ENCODE data around the gene SPTBN2. TPM values are rescaled to one million over a fixed set of nuclear protein-coding genes. Genes with fewer than 3 reads are reported as not detected.

SPTBN2 gene
- total RNA-seq, 1 experiment from 2014 or later, result 37.6 TPM

DNA sequence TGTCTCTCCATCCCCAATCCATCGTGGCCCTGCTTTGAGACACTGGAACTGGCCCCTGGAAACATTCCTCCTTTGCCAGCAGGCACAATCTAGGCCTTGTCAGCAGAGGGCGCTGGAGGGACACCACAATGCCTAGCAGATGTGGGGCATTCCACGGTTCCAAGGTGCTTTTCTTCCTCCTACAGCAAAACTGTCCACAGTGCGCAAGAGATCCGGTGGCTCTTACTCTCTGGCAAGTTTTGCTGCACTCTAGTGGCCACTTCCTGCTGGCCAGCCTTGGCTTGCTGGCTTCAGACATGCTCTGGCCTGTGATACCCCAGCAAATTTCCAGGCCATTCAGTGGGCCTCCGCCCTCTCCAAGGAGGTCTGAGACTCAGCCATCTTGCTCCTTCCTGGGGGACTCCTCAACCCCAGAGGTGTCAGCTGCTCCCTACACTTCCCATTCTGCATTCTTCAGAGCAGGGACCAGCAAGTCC is 34.2 kb downstream of the SPTBN2 start:
- H3K4me3 ChIP-seq (ENCODE audit: low read depth, low read length), result no peak overlapping the region
- H3K27ac Mint-ChIP-seq (ENCODE audit: unreplicated experiment), result no peak overlapping the region
- H3K4me3 Mint-ChIP-seq (ENCODE audit: unreplicated experiment), result no peak overlapping the region
- peaks cover 3% of the 10 kb centered on the region; the same call in 1 of the 2 replicates for H3K4me1 ChIP-seq
- H3K36me3 Mint-ChIP-seq (ENCODE audit: insufficient read depth, unreplicated experiment), result peaks cover 36% of the 10 kb centered on the region
- TF ChIP-seq, protein P1, sequence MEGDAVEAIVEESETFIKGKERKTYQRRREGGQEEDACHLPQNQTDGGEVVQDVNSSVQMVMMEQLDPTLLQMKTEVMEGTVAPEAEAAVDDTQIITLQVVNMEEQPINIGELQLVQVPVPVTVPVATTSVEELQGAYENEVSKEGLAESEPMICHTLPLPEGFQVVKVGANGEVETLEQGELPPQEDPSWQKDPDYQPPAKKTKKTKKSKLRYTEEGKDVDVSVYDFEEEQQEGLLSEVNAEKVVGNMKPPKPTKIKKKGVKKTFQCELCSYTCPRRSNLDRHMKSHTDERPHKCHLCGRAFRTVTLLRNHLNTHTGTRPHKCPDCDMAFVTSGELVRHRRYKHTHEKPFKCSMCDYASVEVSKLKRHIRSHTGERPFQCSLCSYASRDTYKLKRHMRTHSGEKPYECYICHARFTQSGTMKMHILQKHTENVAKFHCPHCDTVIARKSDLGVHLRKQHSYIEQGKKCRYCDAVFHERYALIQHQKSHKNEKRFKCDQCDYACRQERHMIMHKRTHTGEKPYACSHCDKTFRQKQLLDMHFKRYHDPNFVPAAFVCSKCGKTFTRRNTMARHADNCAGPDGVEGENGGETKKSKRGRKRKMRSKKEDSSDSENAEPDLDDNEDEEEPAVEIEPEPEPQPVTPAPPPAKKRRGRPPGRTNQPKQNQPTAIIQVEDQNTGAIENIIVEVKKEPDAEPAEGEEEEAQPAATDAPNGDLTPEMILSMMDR (IDR thresholded peaks at IDR 0.05; ENCODE audit: insufficient read depth in 1 of 2, low read depth in 1 of 2, low read length in 1 of 2, severe bottlenecking in 1 of 2, unreplicated experiment in 1 of 2), result peak; percentile 99
- no peaks in the 10 kb centered on the region for H3K9me3 Mint-ChIP-seq (ENCODE audit: unreplicated experiment)
- H3K36me3 ChIP-seq (ENCODE audit: control insufficient read depth, insufficient read depth, low read length), result peaks cover 5% of the 10 kb centered on the region; the same call in 1 of the 2 replicates
- H3K9me3 ChIP-seq, result no peaks in the 10 kb centered on the region
- no peaks in the 10 kb centered on the region for H3K4me1 Mint-ChIP-seq (ENCODE audit: low read depth, unreplicated experiment)
- H3K27me3 ChIP-seq (replicated peaks; ENCODE audit: control insufficient read depth, insufficient read depth, low read length), result no peaks in the 10 kb centered on the region
- peak; percentile 98 to 99 for DNase-seq
- ChIA-PET POLR2A (no interaction called here), CTCF (interaction anchor here (0.9 to 1.0 kb wide), 3 partner anchors 16 to 139 kb away, joined by 4 to 11 read pairs (median 4); no protein-coding TSS in a partner anchor)
- H3K27me3 Mint-ChIP-seq (ENCODE audit: insufficient read depth, unreplicated experiment), result no peaks in the 10 kb centered on the region
- intact Hi-C loops (cut with micrococcal nuclease; ENCODE audit: unreplicated experiment), result loop anchor here (1.0 to 2.0 kb wide), 6 partner anchors 16 to 282 kb away; partner anchors contain the start of gene SPTBN2
- BruUV-seq (replicated peaks), result no TSS peak

DNA sequence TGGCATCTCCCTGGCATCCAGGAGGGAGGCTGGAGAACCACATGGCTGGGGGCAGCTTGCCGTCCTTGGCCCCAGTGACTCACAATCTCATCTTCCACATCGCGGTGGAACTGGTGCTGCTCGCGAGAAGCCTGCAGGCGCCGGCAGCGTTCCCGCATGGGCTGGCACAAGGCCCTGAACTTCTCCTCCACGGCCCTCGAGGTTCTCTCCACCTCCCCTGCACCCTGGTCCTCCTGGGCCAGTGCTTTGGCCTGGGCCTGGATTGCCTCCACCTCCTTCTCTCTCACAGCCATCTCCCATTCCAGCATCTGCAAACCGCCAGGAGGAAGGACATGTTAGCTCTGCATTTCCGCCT is 35.0 kb downstream of the SPTBN2 start:
- DNase-seq, result no peak
- Histone ChIP-seq H3K9me3 (no peaks in the 10 kb centered on the region), H3K27me3 (replicated peaks; ENCODE audit: control insufficient read depth, insufficient read depth, low read length) (no peaks in the 10 kb centered on the region), H3K4me3 (ENCODE audit: low read depth, low read length) (no peak overlapping the region), H3K4me1 (peaks cover 10% of the 10 kb centered on the region), H3K36me3 (ENCODE audit: control insufficient read depth, insufficient read depth, low read length) (peaks cover 5% of the 10 kb centered on the region; the same call in 1 of the 2 replicates)
- H3K9me3 Mint-ChIP-seq (ENCODE audit: unreplicated experiment), result no peaks in the 10 kb centered on the region
- ChIA-PET CTCF (interaction anchor here (0.6 to 0.8 kb wide), 2 partner anchors 140 to 144 kb away, joined by 3 to 7 read pairs; no protein-coding TSS in a partner anchor), POLR2A (interaction anchor here (0.5 kb wide), 1 partner anchor 51 kb away, joined by 3 read pairs; no protein-coding TSS in a partner anchor)
- peaks cover 43% of the 10 kb centered on the region for H3K36me3 Mint-ChIP-seq (ENCODE audit: insufficient read depth, unreplicated experiment)
- no peaks in the 10 kb centered on the region for H3K27me3 Mint-ChIP-seq (ENCODE audit: insufficient read depth, unreplicated experiment)
- TF ChIP-seq, protein P1 (IDR thresholded peaks at IDR 0.05; ENCODE audit: insufficient read depth in 1 of 2, low read depth in 1 of 2, low read length in 1 of 2, severe bottlenecking in 1 of 2, unreplicated experiment in 1 of 2), result no peak
- H3K4me1 Mint-ChIP-seq (ENCODE audit: low read depth, unreplicated experiment), result peaks cover 4% of the 10 kb centered on the region
- no TSS peak for BruUV-seq (replicated peaks)
- no peak overlapping the region for H3K27ac Mint-ChIP-seq (ENCODE audit: unreplicated experiment)
- intact Hi-C loops (cut with micrococcal nuclease; ENCODE audit: unreplicated experiment), result loop anchor here (1.0 to 2.0 kb wide), 6 partner anchors 16 to 282 kb away; partner anchors contain the start of gene SPTBN2
- H3K4me3 Mint-ChIP-seq (ENCODE audit: unreplicated experiment), result no peak overlapping the region

DNA sequence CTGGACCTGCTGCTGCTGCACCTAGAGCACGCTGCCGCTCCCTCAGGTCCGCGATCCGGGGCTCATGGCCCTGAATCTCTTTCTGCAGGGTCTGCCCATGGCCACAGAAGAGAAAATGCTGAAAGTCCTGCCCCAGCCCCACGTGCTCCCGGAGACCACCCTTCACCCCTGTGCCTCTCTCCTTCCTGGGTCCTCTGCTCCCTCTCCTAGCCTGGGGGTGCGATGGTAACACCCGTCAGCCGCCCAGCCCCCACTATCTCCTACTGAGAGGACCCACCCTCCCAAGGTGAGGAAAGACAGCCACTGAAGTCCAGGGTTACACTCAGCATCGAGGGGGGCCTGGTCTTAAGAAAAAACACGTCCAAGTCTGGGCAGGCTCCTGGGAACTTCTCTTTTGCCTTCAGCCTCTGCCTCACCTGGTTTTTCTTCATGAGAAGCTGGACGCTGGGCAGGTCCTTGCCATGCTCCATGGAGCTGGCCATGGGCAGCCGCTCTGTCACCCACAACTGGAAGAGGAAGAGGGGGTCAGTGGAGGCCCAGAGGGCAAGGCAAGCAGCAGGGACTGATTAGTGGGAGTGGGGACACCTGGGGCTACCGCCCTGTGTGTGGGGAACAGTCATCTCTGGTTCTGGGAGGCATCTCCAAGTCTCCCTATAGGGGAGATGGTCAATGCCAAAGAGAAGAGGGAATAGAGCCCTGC is 35.5 kb downstream of the SPTBN2 start:
- no peaks in the 10 kb centered on the region for H3K9me3 Mint-ChIP-seq (ENCODE audit: unreplicated experiment)
- H3K4me1 Mint-ChIP-seq (ENCODE audit: low read depth, unreplicated experiment), result peaks cover 5% of the 10 kb centered on the region
- Histone ChIP-seq H3K27me3 (replicated peaks; ENCODE audit: control insufficient read depth, insufficient read depth, low read length) (no peaks in the 10 kb centered on the region), H3K4me3 (ENCODE audit: low read depth, low read length) (no peak overlapping the region), H3K4me1 (peaks cover 15% of the 10 kb centered on the region), H3K9me3 (no peaks in the 10 kb centered on the region), H3K36me3 (ENCODE audit: control insufficient read depth, insufficient read depth, low read length) (peaks cover 6% of the 10 kb centered on the region; the same call in 1 of the 2 replicates)
- H3K27me3 Mint-ChIP-seq (ENCODE audit: insufficient read depth, unreplicated experiment), result no peaks in the 10 kb centered on the region
- TF ChIP-seq, protein P1 (IDR thresholded peaks at IDR 0.05; ENCODE audit: insufficient read depth in 1 of 2, low read depth in 1 of 2, low read length in 1 of 2, severe bottlenecking in 1 of 2, unreplicated experiment in 1 of 2), result no peak
- no peak overlapping the region for H3K4me3 Mint-ChIP-seq (ENCODE audit: unreplicated experiment)
- intact Hi-C loops (cut with micrococcal nuclease; ENCODE audit: unreplicated experiment), result loop anchor here (1.0 to 2.0 kb wide), 6 partner anchors 15 to 283 kb away; partner anchors contain the start of gene SPTBN2
- no TSS peak for BruUV-seq (replicated peaks)
- H3K36me3 Mint-ChIP-seq (ENCODE audit: insufficient read depth, unreplicated experiment), result peaks cover 44% of the 10 kb centered on the region
- no peak for DNase-seq
- CTCF ChIA-PET, result interaction anchor here (0.6 to 1.3 kb wide), 4 partner anchors 141 to 176 kb away, joined by 3 to 7 read pairs (median 3); no protein-coding TSS in a partner anchor
- no peak overlapping the region for H3K27ac Mint-ChIP-seq (ENCODE audit: unreplicated experiment)
- POLR2A ChIA-PET, result interaction anchor here (0.5 kb wide), 1 partner anchor 52 kb away, joined by 3 read pairs; no protein-coding TSS in a partner anchor

Measured in Caco-2 (cell line).